HCT116 (cell line): ENCODE measurements around the gene HDAC11. TPM values are rescaled to one million over a fixed set of nuclear protein-coding genes. Genes with fewer than 3 reads are reported as not detected.

Experiments
- ATAC-seq: fragments of 200-7000 bp; cut with Tn5 transposase; 2 replicates; pipeline ENCODE4 v1.9.1; 2020; ENCODE audit warnings: mild to moderate bottlenecking, moderate library complexity
- BruUV-seq: library from RNA; stranded (reverse); fragments of 400-500 nt; replicated peaks from 2 replicates; lab custom pipeline; 2021; lab: Mats Ljungman, UMichigan
- CTCF ChIA-PET: fragments of 300-600 bp; sonication (Branson Sonifier 250); formaldehyde crosslinking; loops from one replicate; lab custom pipeline; 2021; ENCODE audit warnings: antibody characterized with exemption; lab: Charles Lee
- POLR2A ChIA-PET: fragments of 300-600, 350-600 bp; sonication (Branson Sonifier 250); formaldehyde crosslinking; loops from one replicate; lab custom pipeline; 2021; ENCODE audit warnings: antibody characterized with exemption; lab: Charles Lee
- RAD21 ChIA-PET, 2 experiments: fragments of 300-600 bp; sonication (Branson Sonifier 250); formaldehyde crosslinking; loops; one replicate each; lab custom pipeline; 2023; ENCODE audit warnings: low total read pairs in 2 of 2; ENCODE audit not compliant: uncharacterized antibody in 2 of 2, unreplicated experiment in 2 of 2, low non-redundant PET in 1 of 2; lab: Charles Lee
- DNase-seq: peaks from one replicate; pipeline ENCODE4 v3.0.0-alpha.2; 2010; ENCODE audit warnings: low read depth, low spot score
- H2AFZ ChIP-seq: fragments of 200-600 bp; shearing (Covaris generic), sonication (generic); 2 replicates; pipeline ENCODE4 v1.6.1; 2017; ENCODE audit warnings: low read depth, mixed run types, mixed read lengths, antibody characterized with exemption, low read length; ENCODE audit not compliant: poor library complexity, severe bottlenecking
- H3K27ac ChIP-seq: 2 replicates; pipeline ENCODE4 v1.5.1; 2012; ENCODE audit warnings: low read depth, low read length
- H3K27me3 ChIP-seq: fragments of 200-600 bp; sonication (generic); 2 replicates; pipeline ENCODE4 v1.6.1; 2016; ENCODE audit warnings: mixed run types, low read length, mixed read lengths; ENCODE audit not compliant: insufficient read depth
- H3K36me3 ChIP-seq, 2 experiments: fragments of 200-500 bp in 1 of 2; fragments of 200-600 bp in 1 of 2; sonication (Bioruptor generic) in 1 of 2; sonication (generic) in 1 of 2; 2 replicates each; pipeline versions ENCODE4 v1.5.1 to v1.6.1; 2014 to 2016; ENCODE audit warnings: low read length in 2 of 2, inconsistent platforms in 1 of 2, mixed read lengths in 1 of 2, mixed run types in 1 of 2; ENCODE audit not compliant: insufficient read depth in 2 of 2, control insufficient read depth in 1 of 2
- H3K4me1 ChIP-seq, 2 experiments: fragments of 200-600 bp in 1 of 2; sonication (generic) in 1 of 2; 2 replicates each; pipeline versions ENCODE4 v1.5.1 to v1.6.1; 2012 to 2017; ENCODE audit warnings: low read length in 2 of 2, inconsistent platforms in 1 of 2, mild to moderate bottlenecking in 1 of 2, mixed read lengths in 1 of 2, mixed run types in 1 of 2, moderate library complexity in 1 of 2; ENCODE audit not compliant: insufficient read depth in 2 of 2, control insufficient read depth in 1 of 2
- H3K4me2 ChIP-seq: fragments of 200-600 bp; sonication (generic); 2 replicates; pipeline ENCODE4 v1.6.1; 2017; ENCODE audit warnings: mixed run types, low read length, mixed read lengths
- H3K4me3 ChIP-seq, 2 experiments: fragments of 200-600 bp in 1 of 2; sonication (generic) in 1 of 2; replicated peaks in 1 of 2; 2 replicates each; pipeline ENCODE4 v1.5.1; 2011 to 2016; ENCODE audit warnings: low read length in 2 of 2, control low read depth in 1 of 2, low read depth in 1 of 2, mild to moderate bottlenecking in 1 of 2, mixed read lengths in 1 of 2, mixed run types in 1 of 2
- H3K79me2 ChIP-seq: fragments of 200-600 bp; sonication (generic); 2 replicates; pipeline ENCODE4 v1.6.1; 2017; ENCODE audit warnings: mild to moderate bottlenecking, mixed run types, low read length, moderate library complexity, mixed read lengths; ENCODE audit not compliant: insufficient read depth
- H3K9ac ChIP-seq: fragments of 200-600 bp; sonication (generic); 2 replicates; pipeline ENCODE4 v1.6.1; 2016; ENCODE audit warnings: low read length, mixed read lengths
- H3K9me2 ChIP-seq: fragments of 200-600 bp; sonication (generic), shearing (Covaris generic); 2 replicates; pipeline ENCODE4 v1.6.1; 2017; ENCODE audit warnings: mixed run types, mild to moderate bottlenecking, moderate library complexity; ENCODE audit not compliant: insufficient read depth
- H3K9me3 ChIP-seq, 2 experiments: fragments of 200-500 bp in 1 of 2; fragments of 200-600 bp in 1 of 2; sonication (Bioruptor generic) in 1 of 2; sonication (generic) in 1 of 2; 2 replicates each; pipeline ENCODE4 v1.6.1; 2014 to 2017; ENCODE audit warnings: low read length in 2 of 2, mixed read lengths in 2 of 2, inconsistent platforms in 1 of 2, low read depth in 1 of 2, mild to moderate bottlenecking in 1 of 2, mixed run types in 1 of 2, moderate library complexity in 1 of 2; ENCODE audit not compliant: control insufficient read depth in 1 of 2, insufficient read depth in 1 of 2
- H4K20me1 ChIP-seq: fragments of 200-600 bp; sonication (generic), shearing (Covaris generic); 2 replicates; pipeline ENCODE4 v1.6.1; 2017; ENCODE audit warnings: mixed run types, mild to moderate bottlenecking, moderate library complexity; ENCODE audit not compliant: insufficient read depth
- CTCF ChIP-seq, 3 experiments: fragments of 200-600 bp in 1 of 3; sonication (generic) in 1 of 3; IDR thresholded peaks in 2 of 3; conservative IDR thresholded peaks in 1 of 3; 2 replicates each; pipeline ENCODE4 v1.5.1; 2012 to 2017; ENCODE audit warnings: low read depth in 2 of 3, low read length in 2 of 3, antibody characterized with exemption in 1 of 3, borderline replicate concordance in 1 of 3, control low read depth in 1 of 3, mild to moderate bottlenecking in 1 of 3, mixed read lengths in 1 of 3, mixed run types in 1 of 3, moderate library complexity in 1 of 3; ENCODE audit not compliant: insufficient read depth in 1 of 3
- EGR1 ChIP-seq: IDR thresholded peaks from 2 replicates; pipeline ENCODE4 v1.6.1; 2012; ENCODE audit warnings: low read depth
- ELF1 ChIP-seq: IDR thresholded peaks from 2 replicates; pipeline ENCODE4 v1.6.1; 2012; ENCODE audit warnings: low read depth, borderline replicate concordance
- EZH2 ChIP-seq: fragments of 200-600 bp; sonication (generic); IDR thresholded peaks from 2 replicates; pipeline ENCODE4 v1.6.1; 2017; ENCODE audit warnings: antibody characterized with exemption, mixed run types
- EZH2phosphoT487 ChIP-seq: fragments of 200-600 bp; IDR thresholded peaks from 2 replicates; pipeline ENCODE4 v1.6.1; 2018; ENCODE audit warnings: antibody characterized with exemption, borderline replicate concordance
- MAX ChIP-seq: IDR thresholded peaks from 2 replicates; pipeline ENCODE4 v1.6.1; 2012
- POLR2A ChIP-seq: IDR thresholded peaks from 2 replicates; pipeline ENCODE4 v1.7.0; 2011; ENCODE audit warnings: borderline replicate concordance; ENCODE audit not compliant: insufficient read depth, insufficient read length; ENCODE audit errors: extremely low read depth
- POLR2AphosphoS5 ChIP-seq: IDR thresholded peaks from 2 replicates; pipeline ENCODE4 v1.6.1; 2011; ENCODE audit warnings: mild to moderate bottlenecking, low read depth, low read length, moderate library complexity
- REST ChIP-seq: IDR thresholded peaks from 2 replicates; pipeline ENCODE4 v1.6.1; 2012; ENCODE audit warnings: low read depth
- SIN3A ChIP-seq: IDR thresholded peaks from 2 replicates; pipeline ENCODE4 v1.6.1; 2012; ENCODE audit warnings: low read depth
- SP1 ChIP-seq: IDR thresholded peaks from 2 replicates; pipeline ENCODE4 v1.6.1; 2012; ENCODE audit warnings: low read depth
- ZFX ChIP-seq: fragments of 450-650 bp; IDR thresholded peaks from 2 replicates; pipeline ENCODE4 v1.6.1; 2017
- ZNF274 ChIP-seq: fragments of 200-500 bp; sonication (Bioruptor generic); IDR thresholded peaks from 2 replicates; pipeline ENCODE4 v1.6.1; 2014; ENCODE audit warnings: mild to moderate bottlenecking, low read depth, low read length, inconsistent platforms
- intact Hi-C: fragments of 100-400 bp; cut with micrococcal nuclease; formaldehyde crosslinking; loops from 2 replicates; pipeline ENCODE4 v1.10.0; 2022
- total RNA-seq: library from RNA; stranded (reverse); gene quantifications from one replicate; pipeline ENCODE4 v1.2.1, GENCODE V29; 2021; ENCODE audit not compliant: unreplicated experiment

Gene HDAC11
- total RNA-seq, 1 experiment from 2014 or later: 16.1 TPM

GRCh38 chr3:13509059-13509815 is 29.1 kb downstream of the HDAC11 start (continued):
- TF ChIP-seq ZNF274 (no peak), EZH2phosphoT487 (no peak)
- TF ChIP-seq, all 23 proteins: peak for 0

- ChIA-PET RAD21 (no interaction called here), CTCF (interaction anchor here (1.8 kb wide), 1 partner anchor 13 kb away, joined by 4 read pairs; no protein-coding TSS in a partner anchor), POLR2A (no interaction called here)
- no peak overlapping the region for H2AFZ ChIP-seq
- no peaks in the 10 kb centered on the region for H3K9me2 ChIP-seq
- peaks cover 23 to 26% of the 10 kb centered on the region in 2 experiments for H3K4me1 ChIP-seq
- DNase-seq (no peak), ATAC-seq (no peak)
- intact Hi-C loops: no loop called here
- BruUV-seq: no TSS peak
- no peaks in the 10 kb centered on the region for H3K79me2 ChIP-seq
- H3K36me3 ChIP-seq: no peaks in the 10 kb centered on the region
- H3K27me3 ChIP-seq: no peaks in the 10 kb centered on the region
- TF ChIP-seq EGR1 (no peak), POLR2A (no peak), ZFX (no peak), MAX (no peak)
- no peak overlapping the region for H3K4me2 ChIP-seq
- H3K9ac ChIP-seq: no peak overlapping the region
- no peaks in the 10 kb centered on the region for H3K9me3 ChIP-seq
- H3K4me3 ChIP-seq: no peak overlapping the region
- no peak overlapping the region for H3K27ac ChIP-seq
- no peaks in the 10 kb centered on the region for H4K20me1 ChIP-seq
Observed at GRCh38 chr3:13509816-13510192, 29.7 kb downstream of the HDAC11 start.

- H3K4me2 ChIP-seq: no peak overlapping the region
- H3K27me3 ChIP-seq: no peaks in the 10 kb centered on the region
Observed at GRCh38 chr3:13512451-13512850, 32.3 kb downstream of the HDAC11 start.

More at GRCh38 chr3:13512451-13512850, 32.3 kb downstream of the HDAC11 start:
- no TSS peak for BruUV-seq
- no peak for TF ChIP-seq POLR2AphosphoS5
- TF ChIP-seq REST: no peak
- no peak for TF ChIP-seq SIN3A
- no peak for TF ChIP-seq SP1
- TF ChIP-seq ELF1: no peak
- no peak for TF ChIP-seq CTCF (IDR thresholded peaks at IDR 0.05 in 2 of 3, conservative IDR thresholded peaks at IDR 0.05 in 1 of 3; ENCODE audit: borderline replicate concordance in 1 of 3, insufficient read depth in 1 of 3, low read depth in 2 of 3, low read length in 2 of 3)
- no peak for TF ChIP-seq EGR1
- no peak for TF ChIP-seq EZH2phosphoT487
- TF ChIP-seq EZH2: no peak
- CTCF ChIA-PET: interaction anchor here (2.0 kb wide), 1 partner anchor 136 kb away, joined by 7 read pairs; no protein-coding TSS in a partner anchor
- intact Hi-C loops: no loop called here
- H3K9ac ChIP-seq: no peak overlapping the region
- no peaks in the 10 kb centered on the region for H3K9me3 ChIP-seq
- H3K9me2 ChIP-seq: no peaks in the 10 kb centered on the region
- H3K4me1 ChIP-seq: peaks cover 23 to 24% of the 10 kb centered on the region in 2 experiments
- H3K4me3 ChIP-seq: no peak overlapping the region
- no peaks in the 10 kb centered on the region for H4K20me1 ChIP-seq
- no peak overlapping the region for H2AFZ ChIP-seq
- H3K27ac ChIP-seq: no peak overlapping the region
- no peaks in the 10 kb centered on the region for H3K36me3 ChIP-seq
- RAD21 ChIA-PET: no interaction called here
- no peak for DNase-seq
- POLR2A ChIA-PET: no interaction called here
- H3K79me2 ChIP-seq: no peaks in the 10 kb centered on the region
- ATAC-seq: no peak
